Prostate gland (tissue), 2 donors: Measurements from ENCODE around the gene SLC44A3.

ENCODE experiments used
- POLR2A ChIP-seq: fragments of 450-650 bp; IDR thresholded peaks from one replicate; pipeline ENCODE4 v1.6.1; 2016; ENCODE audit warnings: antibody characterized with exemption, mild to moderate bottlenecking
- POLR2AphosphoS5 ChIP-seq: sonication (generic); formaldehyde crosslinking; IDR thresholded peaks from one replicate; pipeline ENCODE4 v1.6.1; 2017; ENCODE audit warnings: antibody characterized with exemption
- TF ChIP-seq, protein P1 (sequence below), 4 experiments: fragments of 200-600 bp in 2 of 4; fragments of 450-650 bp in 2 of 4; sonication (generic) in 2 of 4; IDR thresholded peaks; 1 replicate in 3 of 4; 2 replicates in 1 of 4; pipeline ENCODE4 v1.5.1; 2016 to 2019; ENCODE audit warnings: antibody characterized with exemption in 4 of 4, mild to moderate bottlenecking in 2 of 4, moderate library complexity in 2 of 4

- TF ChIP-seq POLR2AphosphoS5 (no peak), POLR2A (no peak)
- TF ChIP-seq, protein P1, sequence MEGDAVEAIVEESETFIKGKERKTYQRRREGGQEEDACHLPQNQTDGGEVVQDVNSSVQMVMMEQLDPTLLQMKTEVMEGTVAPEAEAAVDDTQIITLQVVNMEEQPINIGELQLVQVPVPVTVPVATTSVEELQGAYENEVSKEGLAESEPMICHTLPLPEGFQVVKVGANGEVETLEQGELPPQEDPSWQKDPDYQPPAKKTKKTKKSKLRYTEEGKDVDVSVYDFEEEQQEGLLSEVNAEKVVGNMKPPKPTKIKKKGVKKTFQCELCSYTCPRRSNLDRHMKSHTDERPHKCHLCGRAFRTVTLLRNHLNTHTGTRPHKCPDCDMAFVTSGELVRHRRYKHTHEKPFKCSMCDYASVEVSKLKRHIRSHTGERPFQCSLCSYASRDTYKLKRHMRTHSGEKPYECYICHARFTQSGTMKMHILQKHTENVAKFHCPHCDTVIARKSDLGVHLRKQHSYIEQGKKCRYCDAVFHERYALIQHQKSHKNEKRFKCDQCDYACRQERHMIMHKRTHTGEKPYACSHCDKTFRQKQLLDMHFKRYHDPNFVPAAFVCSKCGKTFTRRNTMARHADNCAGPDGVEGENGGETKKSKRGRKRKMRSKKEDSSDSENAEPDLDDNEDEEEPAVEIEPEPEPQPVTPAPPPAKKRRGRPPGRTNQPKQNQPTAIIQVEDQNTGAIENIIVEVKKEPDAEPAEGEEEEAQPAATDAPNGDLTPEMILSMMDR (IDR thresholded peaks at IDR 0.05): no peak
Observed at GRCh38 chr1:94843430-94843829, 23.3 kb downstream of the SLC44A3 start.
